Right atrium auricular region (tissue), 2 donors: Measurements from ENCODE around the gene RAD51B. TPM values are rescaled to one million over a fixed set of nuclear protein-coding genes. Genes with fewer than 3 reads are reported as not detected.

ENCODE experiments used
- DNase-seq: peaks from one replicate; pipeline ENCODE4 v3.0.0-alpha.2; 2019; ENCODE audit warnings: low spot score
- H3K27ac ChIP-seq, 2 donors: fragments of 200-600 bp; sonication (generic); 1 replicate in 1 of 2; 2 replicates in 1 of 2; pipeline ENCODE4 v1.5.1; 2016 to 2019
- H3K27me3 ChIP-seq, 2 donors: fragments of 200-600 bp; sonication (generic); one replicate each; pipeline versions ENCODE4 v1.5.1 to v1.6.0; 2017 to 2019
- H3K36me3 ChIP-seq: fragments of 200-600 bp; sonication (generic); one replicate; pipeline ENCODE4 v1.5.1; 2016
- H3K4me1 ChIP-seq, 2 donors: fragments of 200-600 bp; sonication (generic); one replicate each; pipeline versions ENCODE4 v1.5.1 to v1.6.0; 2017 to 2019
- H3K4me3 ChIP-seq, 2 donors: fragments of 200-600 bp; sonication (generic); 1 replicate in 1 of 2; 2 replicates in 1 of 2; pipeline ENCODE4 v1.5.1; 2017 to 2019; ENCODE audit warnings: mild to moderate bottlenecking in 1 of 2, moderate library complexity in 1 of 2
- H3K9me3 ChIP-seq, 2 donors: fragments of 200-600 bp; sonication (generic); one replicate each; pipeline ENCODE4 v1.5.1; 2019
- total RNA-seq, 2 donors: library from RNA; depleted of rRNA; stranded (reverse); fragments of >200 nt; gene quantifications; one replicate each; pipeline ENCODE4 v1.1.0, GENCODE V29; 2016
- TF ChIP-seq, protein P1 (sequence below), 2 donors: fragments of 200-600 bp; sonication (generic); IDR thresholded peaks; one replicate each; pipeline ENCODE4 v1.5.1; 2019; ENCODE audit warnings: antibody characterized with exemption in 2 of 2

The RAD51B gene
- total RNA-seq, 2 donors from 2014 or later: 1.2 to 1.5 TPM

DNA sequence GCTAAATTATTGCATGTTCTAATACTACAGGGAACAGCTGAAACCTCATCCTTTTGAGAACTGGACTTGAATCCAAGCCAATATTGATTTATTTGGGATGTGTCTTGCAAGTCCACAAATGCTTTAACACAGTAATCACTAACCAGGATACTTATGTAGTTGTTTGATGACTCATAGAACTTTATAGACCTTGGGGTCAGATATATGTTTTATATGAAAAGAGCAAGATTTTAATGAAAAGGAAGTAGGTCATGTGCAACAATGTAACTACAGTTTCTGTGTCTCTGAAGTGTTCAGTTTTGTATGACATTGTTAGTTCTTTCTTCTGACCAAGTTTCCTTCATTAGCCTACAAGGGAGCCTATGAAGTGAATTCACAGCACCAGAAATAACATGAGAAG is 621.2 kb downstream of the RAD51B start:
- H3K36me3 ChIP-seq: no peaks in the 10 kb centered on the region
- H3K4me3 ChIP-seq: no peak overlapping the region
- TF ChIP-seq, protein P1, sequence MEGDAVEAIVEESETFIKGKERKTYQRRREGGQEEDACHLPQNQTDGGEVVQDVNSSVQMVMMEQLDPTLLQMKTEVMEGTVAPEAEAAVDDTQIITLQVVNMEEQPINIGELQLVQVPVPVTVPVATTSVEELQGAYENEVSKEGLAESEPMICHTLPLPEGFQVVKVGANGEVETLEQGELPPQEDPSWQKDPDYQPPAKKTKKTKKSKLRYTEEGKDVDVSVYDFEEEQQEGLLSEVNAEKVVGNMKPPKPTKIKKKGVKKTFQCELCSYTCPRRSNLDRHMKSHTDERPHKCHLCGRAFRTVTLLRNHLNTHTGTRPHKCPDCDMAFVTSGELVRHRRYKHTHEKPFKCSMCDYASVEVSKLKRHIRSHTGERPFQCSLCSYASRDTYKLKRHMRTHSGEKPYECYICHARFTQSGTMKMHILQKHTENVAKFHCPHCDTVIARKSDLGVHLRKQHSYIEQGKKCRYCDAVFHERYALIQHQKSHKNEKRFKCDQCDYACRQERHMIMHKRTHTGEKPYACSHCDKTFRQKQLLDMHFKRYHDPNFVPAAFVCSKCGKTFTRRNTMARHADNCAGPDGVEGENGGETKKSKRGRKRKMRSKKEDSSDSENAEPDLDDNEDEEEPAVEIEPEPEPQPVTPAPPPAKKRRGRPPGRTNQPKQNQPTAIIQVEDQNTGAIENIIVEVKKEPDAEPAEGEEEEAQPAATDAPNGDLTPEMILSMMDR (IDR thresholded peaks at IDR 0.05): no peak
- no peaks in the 10 kb centered on the region for H3K9me3 ChIP-seq
- no peak overlapping the region for H3K27ac ChIP-seq
- H3K4me1 ChIP-seq: peaks cover 0 to 8% of the 10 kb centered on the region in 2 donors
- H3K27me3 ChIP-seq: no peaks in the 10 kb centered on the region
- DNase-seq: no peak

DNA sequence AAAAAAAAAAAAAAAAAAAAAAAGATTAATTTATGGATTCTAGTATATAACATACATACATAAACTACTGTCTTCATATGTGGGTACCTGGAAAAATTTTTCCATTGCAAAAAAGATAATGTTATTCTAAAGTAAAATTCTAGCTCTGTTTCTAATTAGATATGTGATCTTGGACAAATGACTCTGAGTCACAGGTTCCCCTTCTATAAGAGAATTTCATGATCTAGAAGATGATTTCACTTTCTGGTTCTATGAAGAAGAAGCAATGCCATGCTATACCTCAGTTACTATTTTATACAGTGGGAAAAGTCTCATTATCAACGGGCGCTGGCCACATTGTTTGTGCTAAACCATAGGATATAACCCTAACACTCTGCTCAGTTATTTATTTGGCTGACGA is 622.0 kb downstream of the RAD51B start:
- H3K4me3 ChIP-seq: no peak overlapping the region
- H3K9me3 ChIP-seq: no peaks in the 10 kb centered on the region
- DNase-seq: no peak
- TF ChIP-seq, protein P1 (IDR thresholded peaks at IDR 0.05): no peak
- H3K36me3 ChIP-seq: no peaks in the 10 kb centered on the region
- H3K27ac ChIP-seq: no peak overlapping the region
- no peaks in the 10 kb centered on the region for H3K27me3 ChIP-seq
- peaks cover 0 to 8% of the 10 kb centered on the region in 2 donors for H3K4me1 ChIP-seq

DNA sequence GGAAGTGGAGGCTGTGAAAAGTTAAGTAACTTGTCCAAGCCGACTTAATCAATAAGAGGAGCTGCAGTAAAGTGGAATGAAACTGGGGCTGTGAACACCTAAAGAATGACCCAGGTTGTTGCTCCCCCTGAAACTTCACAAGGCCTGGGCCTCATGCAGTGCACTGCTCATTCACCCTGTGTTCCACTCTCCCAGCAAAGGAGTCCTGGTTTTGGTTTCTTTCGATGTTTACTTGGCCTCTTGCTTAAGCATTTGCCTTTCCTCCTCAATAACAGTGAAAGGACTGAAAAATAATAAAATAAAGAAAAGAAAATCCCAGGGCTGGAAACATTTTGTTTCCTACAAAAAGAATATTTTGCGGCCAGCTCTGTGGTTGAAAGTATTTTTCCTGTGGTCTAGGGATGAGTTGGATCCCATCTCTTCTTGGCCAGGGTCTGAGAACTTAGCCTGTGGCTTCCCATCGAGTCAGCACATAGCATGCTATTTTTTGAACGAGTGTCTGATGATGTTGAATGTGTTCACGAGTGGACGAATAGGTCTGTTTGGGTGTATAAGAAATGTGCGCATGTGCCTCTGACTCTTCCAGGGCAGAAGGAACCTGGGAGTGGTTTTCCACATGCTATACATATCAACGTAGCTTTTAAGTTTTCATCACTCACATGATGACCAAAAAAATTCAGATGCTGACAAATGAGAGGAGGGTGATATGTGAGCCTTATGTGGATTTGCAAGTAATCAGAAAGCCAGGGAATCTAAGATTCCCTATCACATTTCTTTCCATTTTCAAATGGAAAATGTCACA is 623.5 kb downstream of the RAD51B start:
- no peak for DNase-seq
- Histone ChIP-seq H3K4me3 (no peak overlapping the region), H3K36me3 (no peaks in the 10 kb centered on the region), H3K9me3 (no peaks in the 10 kb centered on the region), H3K27me3 (no peaks in the 10 kb centered on the region), H3K27ac (no peak overlapping the region), H3K4me1 (peaks cover 0 to 8% of the 10 kb centered on the region in 2 donors)
- TF ChIP-seq, protein P1 (IDR thresholded peaks at IDR 0.05): no peak

DNA sequence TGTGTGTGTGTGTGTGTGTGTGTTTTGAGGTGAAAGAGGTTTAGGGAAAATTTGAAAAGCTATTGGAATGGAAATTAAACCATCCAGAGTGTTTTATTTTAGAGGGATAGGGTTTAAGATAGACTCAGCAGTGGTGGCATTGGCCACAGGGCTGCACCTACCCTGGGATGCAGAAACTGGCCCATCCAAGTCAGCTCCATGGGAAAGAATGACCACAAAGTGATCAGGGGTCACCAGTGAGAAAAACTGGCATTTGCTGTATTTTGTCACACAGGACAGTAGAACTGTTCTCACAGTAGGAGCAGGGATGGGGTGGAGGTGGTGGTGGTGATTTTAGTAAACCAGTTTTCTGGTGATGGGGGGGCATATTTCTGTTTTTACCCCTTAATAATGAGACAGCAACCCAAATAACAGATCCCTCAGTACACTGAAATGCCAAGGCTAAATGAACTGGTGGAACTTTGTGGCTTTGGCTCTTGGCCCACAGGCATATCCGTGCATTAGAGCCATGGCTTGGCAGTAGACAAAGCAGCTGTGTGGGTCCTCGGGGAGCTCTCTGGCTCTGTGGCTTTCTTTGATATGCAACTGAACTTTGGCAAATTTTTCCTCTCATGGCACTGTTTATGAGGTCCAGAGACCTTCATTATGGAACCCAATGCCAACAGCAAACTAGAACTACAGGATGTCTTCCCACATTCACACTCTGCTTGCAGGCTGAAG is 625.0 kb downstream of the RAD51B start:
- Histone ChIP-seq H3K27me3 (no peaks in the 10 kb centered on the region), H3K36me3 (no peaks in the 10 kb centered on the region), H3K4me1 (peaks cover 0 to 8% of the 10 kb centered on the region in 2 donors), H3K9me3 (no peaks in the 10 kb centered on the region), H3K27ac (no peak overlapping the region), H3K4me3 (no peak overlapping the region)
- DNase-seq: no peak
- TF ChIP-seq, protein P1 (IDR thresholded peaks at IDR 0.05): no peak

DNA sequence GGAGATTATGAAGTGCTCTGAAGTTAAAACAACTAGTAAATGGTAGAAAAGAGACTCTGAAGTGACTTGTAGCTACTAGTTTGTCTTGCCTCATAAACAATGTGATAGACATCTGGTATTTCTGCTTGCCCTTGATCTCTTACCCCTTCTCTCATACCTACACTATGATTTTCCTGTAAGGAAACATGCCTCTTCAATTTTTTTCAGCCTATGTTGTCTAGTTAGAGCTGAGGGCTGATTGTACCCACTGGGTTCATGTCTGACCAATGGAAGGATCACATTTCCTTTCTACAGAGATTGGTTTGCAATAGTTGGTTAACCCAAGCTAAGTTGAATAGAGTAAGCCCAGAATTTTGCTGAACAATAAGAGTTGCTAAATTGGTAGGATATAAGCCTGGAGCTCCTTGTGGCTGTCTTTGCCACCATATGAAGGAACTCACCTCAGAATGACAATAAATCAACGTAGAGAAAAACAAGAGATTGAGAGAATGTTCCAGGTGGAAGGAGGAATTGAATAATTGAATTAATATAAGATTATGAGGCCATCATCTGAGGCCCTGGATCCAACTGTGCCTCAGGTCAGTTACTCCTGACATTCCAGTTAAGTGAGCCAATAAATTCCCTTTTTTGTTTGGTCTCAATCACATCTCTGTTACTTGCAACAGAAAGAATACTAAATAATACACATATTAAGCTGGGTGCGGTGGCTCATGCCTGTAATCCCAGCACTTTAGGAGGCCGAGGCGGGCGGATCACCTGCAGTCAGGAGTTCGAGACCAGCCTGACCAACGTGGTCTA is 626.9 kb downstream of the RAD51B start:
- TF ChIP-seq, protein P1 (IDR thresholded peaks at IDR 0.05): no peak
- Histone ChIP-seq H3K4me1 (peaks cover 0 to 8% of the 10 kb centered on the region in 2 donors), H3K27me3 (no peaks in the 10 kb centered on the region), H3K36me3 (no peaks in the 10 kb centered on the region), H3K4me3 (no peak overlapping the region), H3K27ac (no peak overlapping the region), H3K9me3 (no peaks in the 10 kb centered on the region)
- DNase-seq: no peak
